WTC11 (cell line): ENCODE results near the gene IQSEC1.

Source experiments
- AFF4 ChIP-seq: sonication (generic); formaldehyde crosslinking; IDR thresholded peaks from 2 replicates; pipeline ENCODE4 v1.8.1; 2023; ENCODE audit warnings: mild to moderate bottlenecking, missing genetic modification reagents, borderline replicate concordance
- ARID4B ChIP-seq: sonication (generic); formaldehyde crosslinking; IDR thresholded peaks from 2 replicates; pipeline ENCODE4 v1.8.0; 2023; ENCODE audit warnings: missing genetic modification reagents, mild to moderate bottlenecking, borderline replicate concordance
- ATF3 ChIP-seq: sonication (generic); formaldehyde crosslinking; conservative IDR thresholded peaks from 2 replicates; pipeline ENCODE4 v1.8.1; 2022; ENCODE audit warnings: mild to moderate bottlenecking, missing genetic modification reagents
- CDX4 ChIP-seq: fragments of 250-450 bp; sonication (Bioruptor Pico); IDR thresholded peaks from 2 replicates; pipeline ENCODE4 v1.9.0; 2021; ENCODE audit warnings: moderate library complexity, mild to moderate bottlenecking, inconsistent platforms, borderline replicate concordance
- CTCF ChIP-seq: fragments of 200-600 bp; IDR thresholded peaks from 2 replicates; pipeline ENCODE4 v1.8.0; 2022; ENCODE audit warnings: antibody characterized with exemption
- ESRRA ChIP-seq: sonication (generic); formaldehyde crosslinking; IDR thresholded peaks from 2 replicates; pipeline ENCODE4 v1.8.1; 2022; ENCODE audit warnings: mild to moderate bottlenecking, missing genetic modification reagents, borderline replicate concordance
- JUN ChIP-seq: sonication (generic); formaldehyde crosslinking; IDR thresholded peaks from 2 replicates; pipeline ENCODE4 v1.8.0; 2023; ENCODE audit warnings: mild to moderate bottlenecking, missing genetic modification reagents
- KAT7 ChIP-seq: sonication (generic); formaldehyde crosslinking; IDR thresholded peaks from 2 replicates; pipeline ENCODE4 v1.8.1; 2023; ENCODE audit warnings: missing genetic modification reagents, mild to moderate bottlenecking, borderline replicate concordance
- MAX ChIP-seq: sonication (generic); formaldehyde crosslinking; IDR thresholded peaks from 2 replicates; pipeline ENCODE4 v1.8.0; 2022; ENCODE audit warnings: mild to moderate bottlenecking, missing genetic modification reagents
- NR3C1 ChIP-seq: sonication (generic); formaldehyde crosslinking; conservative IDR thresholded peaks from 2 replicates; pipeline ENCODE4 v1.8.1; 2023; ENCODE audit warnings: low read depth, mild to moderate bottlenecking, missing genetic modification reagents
- PRDM15 ChIP-seq: sonication (generic); formaldehyde crosslinking; IDR thresholded peaks from 2 replicates; pipeline ENCODE4 v1.8.0; 2022; ENCODE audit warnings: missing genetic modification reagents
- SOX15 ChIP-seq: fragments of 250-450 bp; sonication (Bioruptor Pico); IDR thresholded peaks from 2 replicates; pipeline ENCODE4 v1.9.0; 2021; ENCODE audit warnings: mild to moderate bottlenecking
- TEAD4 ChIP-seq: sonication (generic); formaldehyde crosslinking; IDR thresholded peaks from 2 replicates; pipeline ENCODE4 v1.8.0; 2022; ENCODE audit warnings: mild to moderate bottlenecking, missing genetic modification reagents
- USF1 ChIP-seq: sonication (generic); formaldehyde crosslinking; IDR thresholded peaks from 2 replicates; pipeline ENCODE4 v1.8.0; 2022; ENCODE audit warnings: mild to moderate bottlenecking, missing genetic modification reagents

- TF ChIP-seq CTCF (no peak), JUN (no peak), ARID4B (CRISPR knock-in tag) (no peak), MAX (CRISPR knock-in tag) (no peak), TEAD4 (no peak), PRDM15 (CRISPR knock-in tag) (no peak), NR3C1 (CRISPR knock-in tag) (no peak), KAT7 (CRISPR knock-in tag) (no peak), SOX15 (CRISPR knock-in tag) (no peak), CDX4 (CRISPR knock-in tag) (no peak), ATF3 (CRISPR knock-in tag) (no peak), AFF4 (CRISPR knock-in tag) (no peak), ESRRA (no peak), USF1 (CRISPR knock-in tag) (no peak)
These were observed 140.9 kb downstream of the IQSEC1 start for GRCh38 chr3:12932347-12932746.
